Activated CD8-positive, alpha-beta T cell treated with anti-CD3 and anti-CD28 coated beads for 36 hours (primary cell): Measurements from ENCODE around the gene NFIC. TPM values are rescaled to one million over a fixed set of nuclear protein-coding genes. Genes with fewer than 3 reads are reported as not detected.

Source experiments
- ATAC-seq: fragments of 200-7000 bp; cut with Tn5 transposase; one replicate; pipeline ENCODE4 v1.10.0; 2021; ENCODE audit warnings: mild to moderate bottlenecking, moderate library complexity
- CTCF ChIA-PET: fragments of 350-600 bp; sonication (Branson Sonifier 250); formaldehyde crosslinking; loops from one replicate; lab custom pipeline; 2021; ENCODE audit warnings: antibody characterized with exemption; lab: Charles Lee
- POLR2A ChIA-PET: fragments of 350-600 bp; sonication (Branson Sonifier 250); formaldehyde crosslinking; loops from one replicate; lab custom pipeline; 2021; ENCODE audit warnings: antibody characterized with exemption; lab: Charles Lee
- DNase-seq: peaks from one replicate; pipeline ENCODE4 v3.0.0-alpha.2; 2020
- H3K27ac Mint-ChIP-seq: one replicate; pipeline ENCODE4 v1.8.0; 2021; ENCODE audit warnings: mild to moderate bottlenecking, mixed read lengths
- H3K27me3 Mint-ChIP-seq: one replicate; pipeline ENCODE4 v1.8.0; 2021; ENCODE audit warnings: mixed read lengths
- H3K36me3 Mint-ChIP-seq: one replicate; pipeline ENCODE4 v1.8.0; 2021; ENCODE audit warnings: low read depth, mixed read lengths
- H3K4me1 Mint-ChIP-seq: one replicate; pipeline ENCODE4 v1.8.0; 2021; ENCODE audit warnings: low read depth, mixed read lengths
- H3K4me3 Mint-ChIP-seq: one replicate; pipeline ENCODE4 v1.8.0; 2021; ENCODE audit warnings: mild to moderate bottlenecking, moderate library complexity, mixed read lengths
- H3K9me3 Mint-ChIP-seq: one replicate; pipeline ENCODE4 v1.8.0; 2021; ENCODE audit warnings: mixed read lengths
- intact Hi-C: fragments of 100-400 bp; cut with micrococcal nuclease; formaldehyde crosslinking; loops from one replicate; pipeline ENCODE4 v1.10.0; 2022
- total RNA-seq, 2 experiments: library from RNA; stranded (reverse); gene quantifications; one replicate each; pipeline ENCODE4 v1.2.3, GENCODE V29; 2021
- TF ChIP-seq, protein P1 (sequence below): fragments of 200-600 bp; IDR thresholded peaks from one replicate; pipeline ENCODE4 v1.8.0; 2022; ENCODE audit warnings: antibody characterized with exemption, mild to moderate bottlenecking

NFIC gene
- total RNA-seq, 2 experiments from 2014 or later: 19.0 to 20.8 TPM

DNA sequence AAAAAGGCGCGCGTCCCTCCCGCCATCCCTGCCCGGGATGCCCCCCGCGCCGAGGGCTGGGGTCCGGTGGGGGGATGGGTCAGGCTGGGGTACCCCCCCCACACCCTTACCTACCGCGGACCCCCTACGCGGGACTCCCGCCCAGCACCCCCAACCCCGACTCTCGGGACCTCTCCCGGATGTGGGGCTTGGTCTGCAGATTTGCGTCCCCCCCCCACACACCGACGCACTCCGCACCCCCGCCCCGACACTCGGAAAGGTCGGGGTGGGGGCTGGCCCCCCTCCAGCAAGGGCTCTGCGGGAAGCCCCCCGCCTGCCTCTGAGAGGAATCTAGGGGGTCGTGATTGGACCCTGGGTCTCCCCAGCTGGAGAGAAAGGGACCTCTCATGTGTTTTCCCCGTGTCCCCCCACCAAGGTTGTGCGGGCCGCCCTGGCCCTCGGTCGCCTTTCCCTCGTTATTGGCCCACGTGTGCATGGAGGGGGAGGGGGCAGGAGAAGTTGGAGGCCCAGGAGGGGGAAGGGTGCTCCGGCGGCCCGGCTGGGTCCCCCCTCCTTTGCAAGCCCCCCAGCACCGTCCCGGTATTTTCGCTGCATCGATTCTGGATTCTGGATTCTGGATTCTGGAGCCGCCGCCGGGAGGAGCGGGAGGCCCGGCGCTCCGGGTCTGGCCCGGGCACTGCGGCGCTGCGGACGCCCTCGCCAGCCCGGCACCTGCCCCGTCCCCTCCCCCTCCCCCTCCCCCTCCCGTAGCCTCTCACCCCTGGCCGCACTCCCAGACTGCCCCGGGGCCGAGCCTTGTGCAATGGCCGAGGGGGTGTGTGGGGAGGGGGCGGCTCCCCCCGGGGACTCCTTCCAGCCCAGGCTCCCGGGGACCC, 607 bp downstream of the NFIC start:
- Mint-ChIP-seq H3K27ac (no peak overlapping the region), H3K4me1 (peaks cover 51% of the 10 kb centered on the region), H3K36me3 (no peaks in the 10 kb centered on the region), H3K4me3 (peak overlapping the region; percentile 68), H3K9me3 (no peaks in the 10 kb centered on the region), H3K27me3 (no peaks in the 10 kb centered on the region)
- peak; percentile 47 for DNase-seq
- CTCF ChIA-PET: no interaction called here
- TF ChIP-seq, protein P1, sequence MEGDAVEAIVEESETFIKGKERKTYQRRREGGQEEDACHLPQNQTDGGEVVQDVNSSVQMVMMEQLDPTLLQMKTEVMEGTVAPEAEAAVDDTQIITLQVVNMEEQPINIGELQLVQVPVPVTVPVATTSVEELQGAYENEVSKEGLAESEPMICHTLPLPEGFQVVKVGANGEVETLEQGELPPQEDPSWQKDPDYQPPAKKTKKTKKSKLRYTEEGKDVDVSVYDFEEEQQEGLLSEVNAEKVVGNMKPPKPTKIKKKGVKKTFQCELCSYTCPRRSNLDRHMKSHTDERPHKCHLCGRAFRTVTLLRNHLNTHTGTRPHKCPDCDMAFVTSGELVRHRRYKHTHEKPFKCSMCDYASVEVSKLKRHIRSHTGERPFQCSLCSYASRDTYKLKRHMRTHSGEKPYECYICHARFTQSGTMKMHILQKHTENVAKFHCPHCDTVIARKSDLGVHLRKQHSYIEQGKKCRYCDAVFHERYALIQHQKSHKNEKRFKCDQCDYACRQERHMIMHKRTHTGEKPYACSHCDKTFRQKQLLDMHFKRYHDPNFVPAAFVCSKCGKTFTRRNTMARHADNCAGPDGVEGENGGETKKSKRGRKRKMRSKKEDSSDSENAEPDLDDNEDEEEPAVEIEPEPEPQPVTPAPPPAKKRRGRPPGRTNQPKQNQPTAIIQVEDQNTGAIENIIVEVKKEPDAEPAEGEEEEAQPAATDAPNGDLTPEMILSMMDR: no peak
- POLR2A ChIA-PET: interaction anchor here (1.0 kb wide), 1 partner anchor 9 kb away, joined by 3 read pairs; no protein-coding TSS in a partner anchor
- peak; percentile 24 for ATAC-seq
- intact Hi-C loops: no loop called here

DNA sequence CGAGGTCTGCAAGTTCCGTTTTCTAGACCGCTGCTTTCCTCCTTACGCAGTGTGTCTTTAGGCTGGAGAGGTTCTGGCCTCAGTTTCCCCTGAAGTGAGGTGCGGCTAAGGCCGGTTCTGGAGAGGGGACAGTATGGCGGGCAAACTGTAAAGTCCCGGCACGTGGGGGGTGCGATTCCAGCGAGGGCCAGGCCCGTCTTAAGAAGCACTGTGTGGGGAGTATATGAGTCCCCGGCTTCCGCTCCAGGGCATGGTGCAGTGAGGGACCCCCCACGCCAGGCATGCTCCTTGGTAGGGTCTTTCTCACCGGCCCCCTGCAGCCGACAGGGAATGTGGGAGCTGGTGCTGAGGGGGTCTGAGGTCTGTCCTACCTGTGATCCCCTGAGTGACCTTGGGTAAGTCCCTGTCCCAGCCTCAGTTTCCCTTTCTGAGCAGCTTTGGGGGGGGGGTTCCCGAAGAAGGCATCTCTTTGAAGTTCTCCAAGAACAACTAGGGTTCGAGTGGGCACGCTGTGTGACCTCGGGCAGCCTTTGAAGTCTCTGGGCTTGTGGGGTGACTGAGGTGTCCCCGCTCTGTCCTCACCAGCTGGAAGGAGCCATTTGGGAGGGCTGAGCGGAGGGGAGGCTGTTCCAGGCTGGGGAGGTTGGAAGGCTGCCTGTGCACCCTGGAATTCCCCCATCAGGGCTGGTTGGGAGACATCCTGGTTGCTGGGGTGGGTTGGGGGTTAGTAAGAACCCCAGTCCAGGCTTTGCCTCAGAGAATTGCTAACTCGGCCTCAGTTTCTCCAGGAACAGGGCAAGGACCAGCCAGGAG, 1.5 kb downstream of the NFIC start:
- CTCF ChIA-PET: no interaction called here
- Mint-ChIP-seq H3K36me3 (no peaks in the 10 kb centered on the region), H3K27me3 (no peaks in the 10 kb centered on the region), H3K27ac (no peak overlapping the region), H3K4me1 (peaks cover 42% of the 10 kb centered on the region), H3K4me3 (peak overlapping the region; percentile 68), H3K9me3 (no peaks in the 10 kb centered on the region)
- ATAC-seq (no peak), DNase-seq (no peak)
- POLR2A ChIA-PET: interaction anchor here (1.0 to 1.6 kb wide), 2 partner anchors 10 to 67 kb away, joined by 3 read pairs; no protein-coding TSS in a partner anchor
- intact Hi-C loops: no loop called here
- TF ChIP-seq, protein P1: no peak

DNA sequence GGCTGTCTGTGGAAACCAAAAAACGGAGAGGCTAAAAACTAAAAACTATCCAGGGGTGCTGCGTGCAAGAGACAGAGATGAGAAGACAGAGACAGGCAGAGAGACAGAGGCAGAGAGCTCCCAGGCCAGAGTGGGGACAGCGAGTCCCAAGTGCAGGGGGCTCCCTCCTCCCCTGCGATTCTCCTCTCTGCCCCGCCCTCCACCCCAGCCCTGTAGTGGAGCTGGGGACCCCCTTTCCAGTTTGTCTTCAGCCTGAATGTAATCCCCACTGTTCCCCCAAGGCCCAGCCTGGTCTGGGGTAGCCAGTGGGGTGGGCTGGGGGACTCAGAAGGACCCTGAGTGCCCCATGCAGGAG, 2.0 kb downstream of the NFIC start:
- ATAC-seq (no peak), DNase-seq (no peak)
- no peak overlapping the region for H3K27ac Mint-ChIP-seq
- ChIA-PET CTCF (no interaction called here), POLR2A (interaction anchor here (1.0 to 1.6 kb wide), 2 partner anchors 11 to 67 kb away, joined by 3 read pairs; no protein-coding TSS in a partner anchor)
- TF ChIP-seq, protein P1: no peak
- H3K4me1 Mint-ChIP-seq: peaks cover 41% of the 10 kb centered on the region
- intact Hi-C loops: no loop called here
- no peaks in the 10 kb centered on the region for H3K36me3 Mint-ChIP-seq
- no peaks in the 10 kb centered on the region for H3K9me3 Mint-ChIP-seq
- H3K4me3 Mint-ChIP-seq: peak overlapping the region; percentile 68
- H3K27me3 Mint-ChIP-seq: no peaks in the 10 kb centered on the region

DNA sequence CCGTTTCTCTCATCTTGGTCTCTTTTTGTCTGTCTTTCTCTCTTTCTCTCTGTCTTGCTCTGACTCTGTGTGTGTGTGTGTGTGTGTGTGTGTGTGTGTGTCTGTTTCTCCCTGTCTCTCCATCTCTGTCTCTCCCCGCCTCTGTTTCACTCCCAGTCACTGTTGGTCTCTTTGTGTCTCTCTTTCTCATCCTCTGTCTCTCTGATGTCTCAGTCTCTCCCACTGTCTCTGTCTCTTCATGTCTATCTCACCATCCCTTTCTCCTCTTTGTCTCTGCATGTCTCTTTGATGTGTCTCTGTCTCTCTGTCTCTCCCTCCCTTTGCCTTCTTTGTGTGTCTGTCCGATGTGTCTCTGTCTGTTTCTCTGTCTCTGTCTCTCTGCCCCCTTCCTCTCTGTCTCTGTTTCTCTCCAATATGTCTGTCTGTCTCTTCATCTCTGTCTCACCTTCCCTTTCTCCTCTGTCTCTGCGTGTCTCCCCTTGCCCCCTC, 2.5 kb downstream of the NFIC start:
- no peak overlapping the region for H3K27ac Mint-ChIP-seq
- ChIA-PET CTCF (no interaction called here), POLR2A (interaction anchor here (1.6 kb wide), 1 partner anchor 66 kb away, joined by 3 read pairs; no protein-coding TSS in a partner anchor)
- ATAC-seq (no peak), DNase-seq (no peak)
- intact Hi-C loops: no loop called here
- TF ChIP-seq, protein P1: no peak
- H3K9me3 Mint-ChIP-seq: no peaks in the 10 kb centered on the region
- peaks cover 41% of the 10 kb centered on the region for H3K4me1 Mint-ChIP-seq
- H3K36me3 Mint-ChIP-seq: no peaks in the 10 kb centered on the region
- H3K27me3 Mint-ChIP-seq: no peaks in the 10 kb centered on the region
- H3K4me3 Mint-ChIP-seq: peak overlapping the region; percentile 68
